H1 (cell line): ENCODE measurements around the gene RFTN2. TPM values are rescaled to one million over a fixed set of nuclear protein-coding genes. Genes with fewer than 3 reads are reported as not detected.
A peak's percentile ranks its signal among the peaks of the same experiment; 100 is the strongest.

ENCODE experiments used
- CTCF ChIA-PET: fragments of 300-600 bp; sonication (Branson Sonifier 250); formaldehyde crosslinking; loops from one replicate; lab custom pipeline; 2021; ENCODE audit not compliant: partially characterized antibody; lab: Charles Lee
- POLR2A ChIA-PET: fragments of 300-600 bp; sonication (Branson Sonifier 250); formaldehyde crosslinking; loops from one replicate; lab custom pipeline; 2021; ENCODE audit warnings: inconsistent platforms; ENCODE audit not compliant: partially characterized antibody; lab: Charles Lee
- DNase-seq, 2 experiments: peaks; one replicate each; pipeline versions ENCODE4 v3.0.0 to v3.0.0-alpha.2; 2010 to 2022; ENCODE audit warnings: low spot score in 2 of 2, low read depth in 1 of 2, mixed read lengths in 1 of 2
- FAIRE-seq: peaks from 2 replicates; lab custom pipeline; 2011; peaks lifted over from hg19 to GRCh38; lab: Jason Lieb, UNC
- H2AFZ ChIP-seq: 2 replicates; pipeline ENCODE4 v1.8.1; 2012; ENCODE audit warnings: low read length, inconsistent platforms
- H2AK5ac ChIP-seq: 2 replicates; pipeline ENCODE4 v1.6.1; 2013; ENCODE audit warnings: low read depth, low read length
- H2BK120ac ChIP-seq: replicated peaks from 2 replicates; pipeline ENCODE3; 2013; ENCODE audit warnings: low read depth, low read length, inconsistent platforms
- H2BK12ac ChIP-seq: 2 replicates; pipeline ENCODE4 v1.6.1; 2013; ENCODE audit warnings: low read depth, low read length
- H2BK15ac ChIP-seq: 2 replicates; pipeline ENCODE4 v1.6.1; 2013; ENCODE audit warnings: low read length
- H2BK20ac ChIP-seq: 2 replicates; pipeline ENCODE4 v1.6.1; 2013; ENCODE audit warnings: low read length
- H2BK5ac ChIP-seq: 2 replicates; pipeline ENCODE4 v1.6.1; 2013; ENCODE audit warnings: low read depth, low read length
- H3K14ac ChIP-seq: 2 replicates; pipeline ENCODE4 v1.6.1; 2013; ENCODE audit warnings: inconsistent platforms; ENCODE audit not compliant: insufficient read length
- H3K18ac ChIP-seq: 2 replicates; pipeline ENCODE4 v1.6.1; 2013; ENCODE audit warnings: low read length; ENCODE audit errors: extremely low read depth
- H3K23ac ChIP-seq: 2 replicates; pipeline ENCODE4 v1.6.1; 2013; ENCODE audit warnings: inconsistent platforms; ENCODE audit not compliant: insufficient read length
- H3K23me2 ChIP-seq: 2 replicates; pipeline ENCODE4 v1.6.1; 2013; ENCODE audit warnings: low read depth, low read length
- H3K27ac ChIP-seq: 2 replicates; pipeline ENCODE4 v1.6.1; 2011; ENCODE audit warnings: low read depth, low read length, inconsistent platforms
- H3K27me3 ChIP-seq, 4 experiments: replicated peaks in 1 of 4; 1 replicate in 1 of 4; 2 replicates in 3 of 4; pipeline versions ENCODE4 v1.6.1 to v1.8.1; 2011 to 2013; ENCODE audit warnings: low read length in 3 of 4, mild to moderate bottlenecking in 3 of 4, inconsistent platforms in 2 of 4, mixed read lengths in 2 of 4, moderate library complexity in 1 of 4; ENCODE audit not compliant: control insufficient read depth in 3 of 4, insufficient read depth in 3 of 4; ENCODE audit errors: extremely low read depth in 1 of 4
- H3K36me3 ChIP-seq, 4 experiments: 2 replicates each; pipeline versions ENCODE4 v1.6.1 to v1.8.1; 2011 to 2013; ENCODE audit warnings: mild to moderate bottlenecking in 4 of 4, low read length in 3 of 4, moderate library complexity in 2 of 4, control low read depth in 1 of 4, inconsistent platforms in 1 of 4; ENCODE audit not compliant: insufficient read depth in 4 of 4, control insufficient read depth in 2 of 4
- H3K4ac ChIP-seq: replicated peaks from 2 replicates; pipeline ENCODE3; 2013; ENCODE audit warnings: low read length, low read depth, mixed read lengths, inconsistent platforms; ENCODE audit not compliant: insufficient read length
- H3K4me1 ChIP-seq, 4 experiments: replicated peaks in 1 of 4; 1 replicate in 1 of 4; 2 replicates in 3 of 4; pipeline versions ENCODE4 v1.6.1 to v1.8.1; 2011 to 2013; ENCODE audit warnings: low read length in 3 of 4, inconsistent platforms in 2 of 4, mixed read lengths in 1 of 4; ENCODE audit not compliant: insufficient read depth in 4 of 4, control insufficient read depth in 3 of 4
- H3K4me2 ChIP-seq, 2 experiments: 2 replicates each; pipeline versions ENCODE4 v1.6.1 to v1.8.1; 2011 to 2013; ENCODE audit warnings: low read depth in 2 of 2, low read length in 2 of 2, control low read depth in 1 of 2, inconsistent platforms in 1 of 2, mild to moderate bottlenecking in 1 of 2; ENCODE audit not compliant: insufficient read depth in 1 of 2
- H3K4me3 ChIP-seq, 4 experiments: fragments of 200-600, 300-600 bp in 1 of 4; sonication (generic), shearing (Covaris generic), sonication (Bioruptor Twin) in 1 of 4; 2 replicates each; pipeline versions ENCODE4 v1.5.1 to v1.8.1; 2011 to 2016; ENCODE audit warnings: low read length in 4 of 4, low read depth in 3 of 4, control low read depth in 2 of 4, inconsistent platforms in 2 of 4, mild to moderate bottlenecking in 2 of 4, mixed read lengths in 1 of 4, moderate library complexity in 1 of 4; ENCODE audit not compliant: insufficient read depth in 2 of 4; ENCODE audit errors: extremely low read depth in 1 of 4
- H3K56ac ChIP-seq: replicated peaks from 2 replicates; pipeline ENCODE3; 2013; ENCODE audit warnings: low read depth, mild to moderate bottlenecking, mixed read lengths, low read length, inconsistent platforms; ENCODE audit not compliant: insufficient read length
- H3K79me1 ChIP-seq: 2 replicates; pipeline ENCODE4 v1.6.1; 2013; ENCODE audit warnings: low read depth, low read length, control low read depth
- H3K79me2 ChIP-seq, 2 experiments: 2 replicates each; pipeline versions ENCODE4 v1.6.1 to v1.8.1; 2012 to 2013; ENCODE audit warnings: low read length in 2 of 2, mild to moderate bottlenecking in 2 of 2, inconsistent platforms in 1 of 2; ENCODE audit not compliant: insufficient read depth in 2 of 2, control insufficient read depth in 1 of 2
- H3K9ac ChIP-seq, 4 experiments: replicated peaks in 1 of 4; 1 replicate in 1 of 4; 2 replicates in 3 of 4; pipeline versions ENCODE4 v1.6.1 to v1.8.1; 2011 to 2013; ENCODE audit warnings: low read depth in 3 of 4, low read length in 3 of 4, control low read depth in 2 of 4, mild to moderate bottlenecking in 2 of 4, moderate library complexity in 2 of 4, inconsistent platforms in 1 of 4; ENCODE audit errors: extremely low read depth in 1 of 4
- H3K9me3 ChIP-seq, 2 experiments: 2 replicates each; pipeline versions ENCODE4 v1.6.1 to v1.8.1; 2012 to 2013; ENCODE audit warnings: mild to moderate bottlenecking in 2 of 2, moderate library complexity in 2 of 2, control low read depth in 1 of 2, inconsistent platforms in 1 of 2, low read depth in 1 of 2, low read length in 1 of 2, mixed read lengths in 1 of 2; ENCODE audit not compliant: insufficient read depth in 2 of 2
- H4K20me1 ChIP-seq, 2 experiments: replicated peaks in 1 of 2; 2 replicates each; pipeline versions ENCODE3 to v1.8.1; 2011 to 2013; ENCODE audit warnings: inconsistent platforms in 2 of 2, low read length in 2 of 2, mild to moderate bottlenecking in 1 of 2; ENCODE audit not compliant: insufficient read depth in 2 of 2, control insufficient read depth in 1 of 2
- H4K5ac ChIP-seq: 2 replicates; pipeline ENCODE4 v1.6.1; 2013; ENCODE audit warnings: low read length, low read depth, mixed read lengths, inconsistent platforms; ENCODE audit not compliant: insufficient read length
- H4K8ac ChIP-seq: 2 replicates; pipeline ENCODE4 v1.8.0; 2013; ENCODE audit warnings: mild to moderate bottlenecking, moderate library complexity, low read length, inconsistent platforms; ENCODE audit not compliant: insufficient read depth; ENCODE audit errors: extremely low read depth
- H4K91ac ChIP-seq: replicated peaks from 2 replicates; pipeline ENCODE3; 2013; ENCODE audit warnings: low read length, mixed read lengths, inconsistent platforms; ENCODE audit not compliant: insufficient read length
- ATF2 ChIP-seq: IDR thresholded peaks from 2 replicates; pipeline ENCODE4 v1.6.1; 2012; ENCODE audit warnings: low read length, inconsistent platforms
- CBX5 ChIP-seq: fragments of 300-800, 300-1000 bp; sonication (generic); IDR thresholded peaks from 2 replicates; pipeline ENCODE4 v1.7.1; 2016; ENCODE audit warnings: antibody characterized with exemption, low read length, low read depth
- CHD2 ChIP-seq: IDR thresholded peaks from 2 replicates; pipeline ENCODE4 v1.6.1; 2012; ENCODE audit warnings: low read length, improper control_type of control experiment
- FOSL1 ChIP-seq: IDR thresholded peaks from 2 replicates; pipeline ENCODE4 v1.6.1; 2011; ENCODE audit warnings: mild to moderate bottlenecking, low read depth, low read length, moderate library complexity; ENCODE audit not compliant: insufficient read depth
- NANOG ChIP-seq: IDR thresholded peaks from 2 replicates; pipeline ENCODE4 v1.6.1; 2011; ENCODE audit warnings: low read length, low read depth, mild to moderate bottlenecking, inconsistent platforms; ENCODE audit not compliant: insufficient read depth, poor library complexity, severe bottlenecking
- POLR2AphosphoS5 ChIP-seq: IDR thresholded peaks from 2 replicates; pipeline ENCODE4 v1.6.1; 2011; ENCODE audit warnings: low read depth, low read length
- TAF7 ChIP-seq: optimal IDR thresholded peaks from 2 replicates; pipeline ENCODE3; 2011; ENCODE audit warnings: low read depth, mild to moderate bottlenecking, inconsistent platforms, low read length, moderate library complexity, borderline replicate concordance
- USF2 ChIP-seq: IDR thresholded peaks from 2 replicates; pipeline ENCODE4 v1.6.1; 2011; ENCODE audit warnings: low read length, improper control_type of control experiment
- WGBS, 2 experiments: shearing (Covaris generic) in 1 of 2; methylation state at CpG; one replicate each; pipeline versions ENCODE4 v1.1.6 to v1.1.7; 2013 to 2015; ENCODE audit warnings: low lambda C conversion rate in 2 of 2, mixed read lengths in 2 of 2, inconsistent platforms in 1 of 2, low coverage in 1 of 2, missing lambda C conversion rate in 1 of 2; ENCODE audit not compliant: insufficient replicate concordance in 2 of 2, insufficient coverage in 1 of 2, insufficient read length in 1 of 2; ENCODE audit errors: extremely low coverage in 1 of 2, missing lambda C conversion rate in 1 of 2; 5-methylcytosine and 5-hydroxymethylcytosine counted together
- polyA plus RNA-seq, 7 experiments: library from polyadenylated mRNA; depleted of rRNA in 3 of 7; stranded (reverse) in 5 of 7; unstranded in 2 of 7; fragments of >200 nt in 5 of 7; fragments of 200-250 nt in 2 of 7; gene quantifications; 1 replicate in 5 of 7; 2 replicates in 1 of 7; 4 replicates in 1 of 7; pipeline versions ENCODE4 v1.2.1 to v1.2.3, GENCODE V29; 2011 to 2013; ENCODE audit warnings: missing spikeins in 2 of 7, mixed read lengths in 2 of 7
- total RNA-seq: library from RNA; stranded (reverse); fragmentation: NEBNext Ultra II Directional; extraction: Animal tissue kit (Norgen Biotek cat#: 25700); gene quantifications from 2 replicates; pipeline ENCODE4 v1.2.1, GENCODE V29; 2021

The RFTN2 gene
- total and polyA plus RNA-seq, 2 of the 8 experiments (the other 6 are each of a cell fraction or from before 2014, with no cell fraction given), result 2.3 to 2.4 TPM

- Histone ChIP-seq H3K27me3 (no peaks in the 10 kb centered on the region), H3K79me2 (no peaks in the 10 kb centered on the region), H3K9me3 (no peaks in the 10 kb centered on the region), H3K9ac (no peak overlapping the region), H4K5ac (no peak overlapping the region), H3K79me1 (no peaks in the 10 kb centered on the region), H3K36me3 (no peaks in the 10 kb centered on the region), H3K4me1 (peaks cover 0 to 7% (median 5%) of the 10 kb centered on the region in 4 experiments; a peak in 5 of 7 replicates), H2BK20ac (peak overlapping the region; percentile 29; the same call in 1 of the 2 replicates), H4K8ac (no peak overlapping the region), H3K4ac (no peak overlapping the region), H2AK5ac (no peak overlapping the region), H4K91ac (no peak overlapping the region), H2AFZ (no peak overlapping the region), H3K14ac (no peak overlapping the region), H3K23ac (no peak overlapping the region), H4K20me1 (no peaks in the 10 kb centered on the region), H2BK120ac (no peak overlapping the region), H3K18ac (no peak overlapping the region), H3K56ac (no peak overlapping the region), H3K23me2 (0 out of 2 replicates have a peak, but pooled peaks cover 2% of the 10 kb centered on the region), H2BK12ac (peak overlapping the region; percentile 28; the same call in 1 of the 2 replicates), H3K27ac (no peak overlapping the region), H3K4me2 (no peak overlapping the region), H3K4me3 (no peak overlapping the region), H2BK5ac (no peak overlapping the region), H2BK15ac (no peak overlapping the region)
- DNase-seq (no peak), FAIRE-seq (no peak)
- CTCF ChIA-PET, result interaction anchor here (1.0 to 2.2 kb wide), 4 partner anchors 8 to 98 kb away, joined by 4 to 10 read pairs (median 6); partner anchors contain the start of genes HSPD1 and HSPE1
- 95% methylated on average over 5 of the region's 5 CpGs; no CpG with 5 or more reads in 1 of the 2 experiments for WGBS, 2 experiments
- POLR2A ChIA-PET, result interaction anchor here (1.7 to 3.1 kb wide), 3 partner anchors 10 to 13 kb away, joined by 3 to 12 read pairs (median 12); no protein-coding TSS in a partner anchor
- TF ChIP-seq FOSL1 (no peak), USF2 (no peak), TAF7 (no peak), ATF2 (no peak), NANOG (no peak), CHD2 (no peak), POLR2AphosphoS5 (no peak), CBX5 (no peak)
Observed at GRCh38 chr2:197598450-197598849, 76.9 kb downstream of the RFTN2 start.
